ENCODE data around the gene SEC63.

Gene SEC63

DNA sequence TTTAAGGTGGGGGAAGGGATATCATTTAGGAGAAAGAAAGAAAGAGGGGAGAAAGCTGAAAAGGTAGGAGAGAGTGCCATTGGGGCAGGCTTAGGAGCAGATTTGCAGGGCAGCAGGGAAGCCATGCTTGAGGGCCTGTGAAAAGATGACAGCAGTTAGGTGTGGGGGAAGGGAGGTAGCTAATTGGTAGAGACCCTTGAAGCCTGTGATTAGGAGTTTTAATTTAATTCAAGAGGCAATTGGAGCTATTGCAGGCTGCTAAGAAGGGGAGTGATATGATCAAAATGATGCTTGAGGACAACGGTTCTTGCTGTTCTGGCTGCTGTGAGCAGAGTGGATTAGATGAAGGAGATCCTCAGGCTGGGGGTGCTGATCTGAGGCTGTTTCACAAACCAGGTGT lies 24.5 kb upstream of the SEC63 start:
- TF ChIP-seq, protein P1, sequence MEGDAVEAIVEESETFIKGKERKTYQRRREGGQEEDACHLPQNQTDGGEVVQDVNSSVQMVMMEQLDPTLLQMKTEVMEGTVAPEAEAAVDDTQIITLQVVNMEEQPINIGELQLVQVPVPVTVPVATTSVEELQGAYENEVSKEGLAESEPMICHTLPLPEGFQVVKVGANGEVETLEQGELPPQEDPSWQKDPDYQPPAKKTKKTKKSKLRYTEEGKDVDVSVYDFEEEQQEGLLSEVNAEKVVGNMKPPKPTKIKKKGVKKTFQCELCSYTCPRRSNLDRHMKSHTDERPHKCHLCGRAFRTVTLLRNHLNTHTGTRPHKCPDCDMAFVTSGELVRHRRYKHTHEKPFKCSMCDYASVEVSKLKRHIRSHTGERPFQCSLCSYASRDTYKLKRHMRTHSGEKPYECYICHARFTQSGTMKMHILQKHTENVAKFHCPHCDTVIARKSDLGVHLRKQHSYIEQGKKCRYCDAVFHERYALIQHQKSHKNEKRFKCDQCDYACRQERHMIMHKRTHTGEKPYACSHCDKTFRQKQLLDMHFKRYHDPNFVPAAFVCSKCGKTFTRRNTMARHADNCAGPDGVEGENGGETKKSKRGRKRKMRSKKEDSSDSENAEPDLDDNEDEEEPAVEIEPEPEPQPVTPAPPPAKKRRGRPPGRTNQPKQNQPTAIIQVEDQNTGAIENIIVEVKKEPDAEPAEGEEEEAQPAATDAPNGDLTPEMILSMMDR (IDR thresholded peaks at IDR 0.05) = no peak

DNA sequence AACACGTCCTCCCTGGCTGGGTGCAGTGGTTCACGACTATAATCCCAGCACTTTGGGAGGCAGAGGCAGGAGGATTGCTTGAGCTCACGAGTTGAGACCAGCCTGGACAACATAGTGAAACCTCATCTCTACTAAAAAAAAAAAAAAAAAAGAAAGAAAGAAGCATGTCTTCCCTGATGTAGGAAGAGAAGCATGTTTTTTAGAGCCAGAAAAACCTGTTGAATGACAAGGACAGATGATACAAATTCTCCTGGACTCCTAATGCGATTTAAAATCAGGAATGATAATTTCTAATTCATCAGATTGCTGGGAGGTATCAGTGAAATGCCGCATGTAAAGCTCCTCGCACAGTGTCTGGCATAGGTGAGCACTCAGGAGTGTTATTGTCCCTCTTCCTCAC lies 23.7 kb upstream of the SEC63 start:
- TF ChIP-seq, protein P1 (IDR thresholded peaks at IDR 0.05) = no peak

DNA sequence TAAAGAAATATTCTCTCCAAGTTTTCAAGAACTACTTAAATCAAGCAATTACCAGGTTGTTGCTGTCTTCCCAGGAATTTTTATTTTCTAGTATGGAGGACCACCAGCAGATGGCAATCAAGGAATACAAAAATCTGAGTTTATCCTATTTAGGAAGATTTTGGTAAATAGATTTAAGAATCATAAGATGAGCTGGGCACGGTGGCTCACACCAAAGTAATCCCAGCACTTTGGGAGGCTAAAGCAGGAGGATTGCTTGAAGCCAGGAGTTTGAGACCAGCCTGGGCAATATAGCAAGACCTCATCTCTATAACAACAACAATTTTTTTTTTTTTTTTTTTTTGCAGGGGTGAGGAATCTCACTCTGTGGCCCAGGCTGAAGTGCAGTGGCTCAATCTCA lies 19.3 kb upstream of the SEC63 start:
- TF ChIP-seq, protein P1 (IDR thresholded peaks at IDR 0.05) = peak; percentile 31; the same call in 1 of the 2 replicates

DNA sequence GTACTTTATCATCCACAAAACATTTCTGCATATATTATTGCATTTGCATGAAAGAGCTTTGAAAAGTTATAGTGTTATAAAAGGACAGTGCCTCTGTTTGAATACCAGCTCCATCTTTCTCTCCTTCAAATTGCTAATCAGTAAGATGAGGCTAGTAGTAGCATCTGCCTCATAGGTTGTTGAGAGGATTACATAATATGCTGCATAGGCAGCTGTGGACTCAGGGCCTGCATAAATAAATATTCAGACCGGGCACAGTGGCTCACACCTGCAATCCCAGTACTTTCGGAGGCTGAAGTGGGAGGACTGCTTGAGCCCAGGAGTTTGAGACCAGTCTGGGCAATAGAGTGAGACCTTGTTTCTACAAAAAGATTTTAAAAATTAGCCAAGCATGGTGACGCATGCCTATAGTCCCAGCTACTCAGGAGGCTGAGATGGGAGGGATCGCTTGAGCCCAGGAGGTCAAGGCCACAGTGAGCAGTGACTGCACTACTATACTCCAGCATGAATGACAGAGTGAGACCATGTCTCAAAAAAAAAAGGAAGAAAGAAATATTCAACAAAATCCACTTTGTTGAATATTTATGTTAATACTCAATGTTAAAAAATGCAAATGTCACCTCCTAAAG lies 18.3 kb upstream of the SEC63 start:
- TF ChIP-seq, protein P1 (IDR thresholded peaks at IDR 0.05) = no peak

DNA sequence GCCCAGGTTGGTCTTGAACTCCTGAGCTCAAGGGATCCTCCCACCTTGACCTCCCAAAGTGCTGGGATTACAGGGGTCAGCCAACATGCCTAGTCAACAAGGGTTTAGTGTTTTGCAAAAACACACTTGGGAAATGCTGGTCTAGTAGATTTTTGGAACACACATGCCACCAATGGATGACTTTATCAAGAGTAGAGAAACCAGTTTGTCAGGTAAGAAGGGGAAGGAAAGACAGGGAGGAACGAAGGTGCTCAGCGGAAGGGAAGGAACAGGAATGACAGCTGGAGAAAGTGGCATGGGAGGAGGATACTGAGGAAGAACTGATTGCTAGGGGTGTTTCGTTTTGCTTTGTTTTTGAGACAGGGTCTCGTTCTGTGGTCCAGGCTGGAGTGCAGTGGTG lies 15.6 kb upstream of the SEC63 start:
- TF ChIP-seq, protein P1 (IDR thresholded peaks at IDR 0.05) = no peak

DNA sequence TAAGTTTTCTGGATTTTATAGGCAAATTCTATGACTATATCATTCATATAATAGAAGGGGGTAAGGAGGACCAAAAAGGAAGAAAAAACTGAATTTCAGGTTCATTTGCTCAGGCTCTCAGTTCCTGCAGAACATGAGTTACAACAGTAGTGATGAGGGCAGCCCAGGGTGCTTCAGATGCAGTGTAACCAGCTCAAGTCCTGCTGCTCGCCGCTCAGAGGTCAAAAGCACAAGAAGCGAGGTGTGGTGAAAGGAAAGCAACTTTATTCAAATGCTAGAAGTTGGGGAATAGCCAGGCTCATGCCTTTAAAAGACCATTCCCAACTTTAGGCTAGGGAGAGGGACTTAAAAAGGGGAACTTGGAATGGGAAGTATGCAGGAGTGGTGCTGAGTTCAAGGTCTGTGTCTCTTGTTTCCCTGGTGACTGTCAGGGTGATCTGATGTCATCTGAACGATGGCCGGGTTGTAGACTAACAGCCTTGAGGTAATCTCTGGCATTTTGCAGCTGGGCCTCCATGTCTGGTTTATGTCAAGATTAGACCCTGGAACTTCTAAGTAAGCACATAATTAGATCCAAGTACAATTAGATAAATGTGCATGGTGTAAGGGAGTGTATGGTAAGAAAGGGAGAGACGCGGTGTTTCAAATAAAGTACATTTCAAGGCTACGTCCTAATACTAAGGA lies 14.5 kb upstream of the SEC63 start:
- TF ChIP-seq, protein P1 (IDR thresholded peaks at IDR 0.05) = no peak

DNA sequence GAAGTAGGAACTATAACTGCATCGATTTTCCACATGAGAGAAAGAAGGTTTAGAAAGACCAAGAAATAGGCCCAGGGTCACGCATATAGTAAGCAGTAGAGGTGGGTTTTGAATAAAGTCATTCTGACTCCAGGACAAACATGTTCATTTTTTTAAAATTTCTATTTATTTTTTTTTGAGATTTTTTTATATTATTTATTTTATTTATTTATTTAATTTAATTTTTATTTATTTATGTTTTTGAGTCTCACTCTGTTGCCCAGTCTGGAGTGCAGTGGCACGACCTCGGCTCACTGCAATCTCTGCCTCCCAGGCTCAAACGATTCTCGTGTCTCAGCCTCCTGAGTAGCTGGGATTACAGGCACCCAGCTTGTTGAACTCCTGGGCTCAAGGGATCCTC lies 13.2 kb upstream of the SEC63 start:
- TF ChIP-seq, protein P1 (IDR thresholded peaks at IDR 0.05) = no peak
